Measurements from ENCODE around the gene GPNMB.
"Not testable (repeated sequence)": the region's sequence is repeated elsewhere in the genome, so short reads cannot be mapped to it uniquely, and the experiment has no call there.

Gene GPNMB

GRCh38 chr7:23246555-23246954 is at the start of gene GPNMB:
Gene GPNMB (plus strand): TSS chr7:23246775. CDS start chr7:23246858, 83 bp downstream.
- Histone ChIP-seq H3K36me3 (ENCODE audit: insufficient read depth, low read length) (no peaks in the 10 kb centered on the region), H3K4me1 (ENCODE audit: insufficient read depth, low read length) (no peaks in the 10 kb centered on the region), H3K9ac (ENCODE audit: low read depth, low read length) (peak within 1 kb of the TSS; percentile 7; the same call in 1 of the 2 replicates)

GRCh38 chr7:23197745-23198144 is 48.8 kb upstream of the GPNMB start:
- H3K9me3 ChIP-seq (ENCODE audit: control insufficient read depth, insufficient read depth, low read length); H3K9ac ChIP-seq (ENCODE audit: low read depth, low read length): not testable (repeated sequence)
- peaks cover 32% of the 10 kb centered on the region for H3K36me3 ChIP-seq (ENCODE audit: insufficient read depth, low read length)

More at GRCh38 chr7:23246555-23246954, at the start of gene GPNMB:
- H3K9me3 ChIP-seq (ENCODE audit: control insufficient read depth, insufficient read depth, low read length), result no peaks in the 10 kb centered on the region; the same call in 1 of the 2 replicates

GRCh38 chr7:23200331-23200730 is 46.2 kb upstream of the GPNMB start:
- Histone ChIP-seq H3K4me1 (ENCODE audit: insufficient read depth, low read length) (no peaks in the 10 kb centered on the region), H3K9me3 (ENCODE audit: control insufficient read depth, insufficient read depth, low read length) (no peaks in the 10 kb centered on the region), H3K36me3 (ENCODE audit: insufficient read depth, low read length) (peaks cover 27% of the 10 kb centered on the region), H3K9ac (ENCODE audit: low read depth, low read length) (no peak overlapping the region)

More at GRCh38 chr7:23197745-23198144, 48.8 kb upstream of the GPNMB start:
- not testable (repeated sequence) for H3K4me1 ChIP-seq (ENCODE audit: insufficient read depth, low read length)

GRCh38 chr7:23204241-23204640 is 42.3 kb upstream of the GPNMB start:
- no peaks in the 10 kb centered on the region for H3K9me3 ChIP-seq (ENCODE audit: control insufficient read depth, insufficient read depth, low read length)
- H3K9ac ChIP-seq (ENCODE audit: low read depth, low read length), result no peak overlapping the region
- H3K4me1 ChIP-seq (ENCODE audit: insufficient read depth, low read length), result no peaks in the 10 kb centered on the region
- H3K36me3 ChIP-seq (ENCODE audit: insufficient read depth, low read length), result peaks cover 21% of the 10 kb centered on the region

GRCh38 chr7:23205577-23205908 is 41.0 kb upstream of the GPNMB start:
- Histone ChIP-seq H3K9ac (ENCODE audit: low read depth, low read length) (no peak overlapping the region), H3K36me3 (ENCODE audit: insufficient read depth, low read length) (peaks cover 8% of the 10 kb centered on the region; the same call in 1 of the 2 replicates), H3K4me1 (ENCODE audit: insufficient read depth, low read length) (no peaks in the 10 kb centered on the region), H3K9me3 (ENCODE audit: control insufficient read depth, insufficient read depth, low read length) (no peaks in the 10 kb centered on the region)

- H3K4me1 ChIP-seq (ENCODE audit: insufficient read depth, low read length), result no peaks in the 10 kb centered on the region
- no peak overlapping the region for H3K9ac ChIP-seq (ENCODE audit: low read depth, low read length)
- H3K36me3 ChIP-seq (ENCODE audit: insufficient read depth, low read length), result peaks cover 6% of the 10 kb centered on the region; the same call in 1 of the 2 replicates
- no peaks in the 10 kb centered on the region for H3K9me3 ChIP-seq (ENCODE audit: control insufficient read depth, insufficient read depth, low read length)
These were observed 40.4 kb upstream of the GPNMB start for GRCh38 chr7:23205909-23206767.

- no peaks in the 10 kb centered on the region for H3K36me3 ChIP-seq (ENCODE audit: insufficient read depth, low read length)
- H3K9me3 ChIP-seq (ENCODE audit: control insufficient read depth, insufficient read depth, low read length), result no peaks in the 10 kb centered on the region
- H3K4me1 ChIP-seq (ENCODE audit: insufficient read depth, low read length), result no peaks in the 10 kb centered on the region
- no peak overlapping the region for H3K9ac ChIP-seq (ENCODE audit: low read depth, low read length)
These were observed 39.6 kb upstream of the GPNMB start for GRCh38 chr7:23207021-23207420.

- Histone ChIP-seq H3K4me1 (ENCODE audit: insufficient read depth, low read length) (no peaks in the 10 kb centered on the region), H3K9ac (ENCODE audit: low read depth, low read length) (no peak overlapping the region), H3K9me3 (ENCODE audit: control insufficient read depth, insufficient read depth, low read length) (no peaks in the 10 kb centered on the region), H3K36me3 (ENCODE audit: insufficient read depth, low read length) (no peaks in the 10 kb centered on the region)
These were observed 38.7 kb upstream of the GPNMB start for GRCh38 chr7:23207884-23208283.

- no peaks in the 10 kb centered on the region for H3K4me1 ChIP-seq (ENCODE audit: insufficient read depth, low read length)
- H3K9ac ChIP-seq (ENCODE audit: low read depth, low read length), result no peak overlapping the region
- no peaks in the 10 kb centered on the region for H3K36me3 ChIP-seq (ENCODE audit: insufficient read depth, low read length)
- H3K9me3 ChIP-seq (ENCODE audit: control insufficient read depth, insufficient read depth, low read length), result no peaks in the 10 kb centered on the region
These were observed 38.3 kb upstream of the GPNMB start for GRCh38 chr7:23208316-23208715.

- H3K9ac ChIP-seq (ENCODE audit: low read depth, low read length), result no peak overlapping the region
- H3K4me1 ChIP-seq (ENCODE audit: insufficient read depth, low read length), result no peaks in the 10 kb centered on the region
- no peaks in the 10 kb centered on the region for H3K36me3 ChIP-seq (ENCODE audit: insufficient read depth, low read length)
- H3K9me3 ChIP-seq (ENCODE audit: control insufficient read depth, insufficient read depth, low read length), result no peaks in the 10 kb centered on the region
These were observed 36.1 kb upstream of the GPNMB start for GRCh38 chr7:23210506-23210905.

GRCh38 chr7:23211589-23211988 is 35.0 kb upstream of the GPNMB start:
- no peaks in the 10 kb centered on the region for H3K9me3 ChIP-seq (ENCODE audit: control insufficient read depth, insufficient read depth, low read length)
- H3K36me3 ChIP-seq (ENCODE audit: insufficient read depth, low read length), result no peaks in the 10 kb centered on the region
- no peak overlapping the region for H3K9ac ChIP-seq (ENCODE audit: low read depth, low read length)
- no peaks in the 10 kb centered on the region for H3K4me1 ChIP-seq (ENCODE audit: insufficient read depth, low read length)

- Histone ChIP-seq H3K36me3 (ENCODE audit: insufficient read depth, low read length) (no peaks in the 10 kb centered on the region), H3K9ac (ENCODE audit: low read depth, low read length) (no peak overlapping the region), H3K4me1 (ENCODE audit: insufficient read depth, low read length) (no peaks in the 10 kb centered on the region), H3K9me3 (ENCODE audit: control insufficient read depth, insufficient read depth, low read length) (no peaks in the 10 kb centered on the region)
These were observed 34.2 kb upstream of the GPNMB start for GRCh38 chr7:23212395-23212794.

- Histone ChIP-seq H3K36me3 (ENCODE audit: insufficient read depth, low read length) (no peaks in the 10 kb centered on the region), H3K9ac (ENCODE audit: low read depth, low read length) (no peak overlapping the region), H3K4me1 (ENCODE audit: insufficient read depth, low read length) (no peaks in the 10 kb centered on the region), H3K9me3 (ENCODE audit: control insufficient read depth, insufficient read depth, low read length) (no peaks in the 10 kb centered on the region)
These were observed 33.7 kb upstream of the GPNMB start for GRCh38 chr7:23212841-23213240.

GRCh38 chr7:23213755-23214154 is 32.8 kb upstream of the GPNMB start:
- no peak overlapping the region for H3K9ac ChIP-seq (ENCODE audit: low read depth, low read length)
- no peaks in the 10 kb centered on the region for H3K4me1 ChIP-seq (ENCODE audit: insufficient read depth, low read length)
- no peaks in the 10 kb centered on the region for H3K36me3 ChIP-seq (ENCODE audit: insufficient read depth, low read length)
- H3K9me3 ChIP-seq (ENCODE audit: control insufficient read depth, insufficient read depth, low read length), result no peaks in the 10 kb centered on the region

- Histone ChIP-seq H3K9ac (ENCODE audit: low read depth, low read length) (no peak overlapping the region), H3K9me3 (ENCODE audit: control insufficient read depth, insufficient read depth, low read length) (no peaks in the 10 kb centered on the region), H3K4me1 (ENCODE audit: insufficient read depth, low read length) (no peaks in the 10 kb centered on the region), H3K36me3 (ENCODE audit: insufficient read depth, low read length) (no peaks in the 10 kb centered on the region)
These were observed 32.2 kb upstream of the GPNMB start for GRCh38 chr7:23214423-23214822.

All from ES-I3 (cell line).